ENCODE data around the gene FCRL1. TPM values are rescaled to one million over a fixed set of nuclear protein-coding genes. Genes with fewer than 3 reads are reported as not detected.

Gene FCRL1
- total and polyA plus RNA-seq, 2 donors: 0.61 to 4.0 TPM

GRCh38 chr1:157758018-157758417 lies 61.9 kb downstream of the FCRL1 start:
- Histone ChIP-seq H3K4me3 (ENCODE audit: low read length in 2 of 2) (no peak overlapping the region), H3K4me1 (ENCODE audit: control insufficient read depth in 2 of 2, insufficient read depth in 2 of 2, low read length in 2 of 2) (no peaks in the 10 kb centered on the region), H3K27me3 (ENCODE audit: control insufficient read depth in 2 of 2, insufficient read depth in 1 of 2, low read length in 1 of 2) (no peaks in the 10 kb centered on the region), H3K36me3 (ENCODE audit: control insufficient read depth in 2 of 2, insufficient read depth in 2 of 2, low read length in 1 of 2) (no peaks in the 10 kb centered on the region), H3K27ac (ENCODE audit: low read depth in 1 of 2, low read length in 1 of 2) (no peak overlapping the region), H3K9me3 (ENCODE audit: control insufficient read depth in 2 of 2, insufficient read depth in 1 of 2, low read length in 1 of 2) (peaks cover 0 to 3% of the 10 kb centered on the region in 2 donors)
- DNase-seq (ENCODE audit: low read depth in 6 of 9, low spot score in 9 of 9): no peak
- 98% methylated on average over 4 of the region's 4 CpGs for WGBS

- Histone ChIP-seq H3K36me3 (ENCODE audit: control insufficient read depth in 2 of 2, insufficient read depth in 2 of 2, low read length in 1 of 2) (no peaks in the 10 kb centered on the region), H3K27me3 (ENCODE audit: control insufficient read depth in 2 of 2, insufficient read depth in 1 of 2, low read length in 1 of 2) (no peaks in the 10 kb centered on the region), H3K4me3 (ENCODE audit: low read length in 2 of 2) (no peak overlapping the region), H3K9me3 (ENCODE audit: control insufficient read depth in 2 of 2, insufficient read depth in 1 of 2, low read length in 1 of 2) (no peaks in the 10 kb centered on the region), H3K4me1 (ENCODE audit: control insufficient read depth in 2 of 2, insufficient read depth in 2 of 2, low read length in 2 of 2) (no peaks in the 10 kb centered on the region), H3K27ac (ENCODE audit: low read depth in 1 of 2, low read length in 1 of 2) (no peak overlapping the region)
- DNase-seq (ENCODE audit: low read depth in 6 of 9, low spot score in 9 of 9): no peak
- WGBS: 100% methylated on average over 1 of the region's 1 CpG
Measured at GRCh38 chr1:157753611-157754010, 66.3 kb downstream of the FCRL1 start.

GRCh38 chr1:157751283-157751682 lies 68.6 kb downstream of the FCRL1 start:
- DNase-seq (ENCODE audit: low read depth in 6 of 9, low spot score in 9 of 9): no peak
- no peaks in the 10 kb centered on the region for H3K9me3 ChIP-seq (ENCODE audit: control insufficient read depth in 2 of 2, insufficient read depth in 1 of 2, low read length in 1 of 2)
- no peak overlapping the region for H3K27ac ChIP-seq (ENCODE audit: low read depth in 1 of 2, low read length in 1 of 2)
- WGBS: 90% methylated on average over 3 of the region's 3 CpGs
- H3K36me3 ChIP-seq (ENCODE audit: control insufficient read depth in 2 of 2, insufficient read depth in 2 of 2, low read length in 1 of 2): no peaks in the 10 kb centered on the region
- no peaks in the 10 kb centered on the region for H3K27me3 ChIP-seq (ENCODE audit: control insufficient read depth in 2 of 2, insufficient read depth in 1 of 2, low read length in 1 of 2)
- H3K4me1 ChIP-seq (ENCODE audit: control insufficient read depth in 2 of 2, insufficient read depth in 2 of 2, low read length in 2 of 2): no peaks in the 10 kb centered on the region
- no peak overlapping the region for H3K4me3 ChIP-seq (ENCODE audit: low read length in 2 of 2)

- H3K27ac ChIP-seq (ENCODE audit: low read depth in 1 of 2, low read length in 1 of 2): no peak overlapping the region
- DNase-seq (ENCODE audit: low read depth in 6 of 9, low spot score in 9 of 9): no peak
- no peaks in the 10 kb centered on the region for H3K4me1 ChIP-seq (ENCODE audit: control insufficient read depth in 2 of 2, insufficient read depth in 2 of 2, low read length in 2 of 2)
- H3K4me3 ChIP-seq (ENCODE audit: low read length in 2 of 2): no peak overlapping the region
- 98% methylated on average over 3 of the region's 3 CpGs for WGBS
- H3K36me3 ChIP-seq (ENCODE audit: control insufficient read depth in 2 of 2, insufficient read depth in 2 of 2, low read length in 1 of 2): no peaks in the 10 kb centered on the region
- no peaks in the 10 kb centered on the region for H3K27me3 ChIP-seq (ENCODE audit: control insufficient read depth in 2 of 2, insufficient read depth in 1 of 2, low read length in 1 of 2)
- no peaks in the 10 kb centered on the region for H3K9me3 ChIP-seq (ENCODE audit: control insufficient read depth in 2 of 2, insufficient read depth in 1 of 2, low read length in 1 of 2)
Measured at GRCh38 chr1:157748262-157748817, 71.6 kb downstream of the FCRL1 start.

Other genes with a start within 250 kb of the FCRL1 start
- 0.19 TPM for gene FCRL4, start 222.0 kb downstream of the FCRL1 start, total RNA-seq
- 0.48 TPM for gene FCRL4, start 222.0 kb downstream of the FCRL1 start, polyA plus RNA-seq
- 2.5 TPM for gene FCRL3, start 119.4 kb downstream of the FCRL1 start, total RNA-seq
- gene FCRL3, start 119.4 kb downstream of the FCRL1 start, polyA plus RNA-seq: 2.8 TPM
- gene FCRL2, start 43.0 kb downstream of the FCRL1 start, total RNA-seq: 0.33 TPM
- gene FCRL2, start 43.0 kb downstream of the FCRL1 start, polyA plus RNA-seq: 6.4 TPM
- 1.2 TPM for gene CD5L, start 21.7 kb upstream of the FCRL1 start, total RNA-seq
- 6.8 TPM for gene CD5L, start 21.7 kb upstream of the FCRL1 start, polyA plus RNA-seq
- gene KIRREL1, start 173.5 kb upstream of the FCRL1 start, total RNA-seq: 5.9 TPM
- gene KIRREL1, start 173.5 kb upstream of the FCRL1 start, polyA plus RNA-seq: 3.4 TPM